GM18951 (cell line): ENCODE results near the gene CPED1.
"Not testable (repeated sequence)": the region's sequence is repeated elsewhere in the genome, so short reads cannot be mapped to it uniquely, and the experiment has no call there.

Experiments
- POLR2A ChIP-seq: IDR thresholded peaks from 4 replicates; pipeline ENCODE4 v1.6.1; 2011; ENCODE audit warnings: mild to moderate bottlenecking; ENCODE audit not compliant: insufficient read length, insufficient read depth; ENCODE audit errors: extremely low read depth
- in situ Hi-C: fragments of 300-500 bp; cut with MboI; formaldehyde crosslinking; loops from one replicate; pipeline ENCODE4 v1.12.0; 2022; ENCODE audit warnings: low sequenced_read_pairs, mixed read lengths, inconsistent platforms; ENCODE audit not compliant: unreplicated experiment

Gene CPED1

GRCh38 chr7:121285066-121285667 is 296.7 kb downstream of the CPED1 start:
- no peak for TF ChIP-seq POLR2A
- in situ Hi-C loops, result no loop called here

- in situ Hi-C loops, result no loop called here
- TF ChIP-seq POLR2A, result no peak
These were observed 297.7 kb downstream of the CPED1 start for GRCh38 chr7:121286186-121286585.

- in situ Hi-C loops, result no loop called here
- no peak for TF ChIP-seq POLR2A
These were observed 298.5 kb downstream of the CPED1 start for GRCh38 chr7:121286742-121287734.

GRCh38 chr7:121288894-121289293 is 300.4 kb downstream of the CPED1 start:
- no peak for TF ChIP-seq POLR2A
- in situ Hi-C loops, result no loop called here

- in situ Hi-C loops, result not testable (repeated sequence)
These were observed 301.4 kb downstream of the CPED1 start for GRCh38 chr7:121289930-121290329.

- in situ Hi-C loops, result no loop called here
These were observed 306.0 kb downstream of the CPED1 start for GRCh38 chr7:121294448-121294992.

GRCh38 chr7:121297843-121298242 is 309.3 kb downstream of the CPED1 start:
- TF ChIP-seq POLR2A, result no peak

More at GRCh38 chr7:121294448-121294992, 306.0 kb downstream of the CPED1 start:
- TF ChIP-seq POLR2A, result no peak

GRCh38 chr7:121298831-121299239 is 310.3 kb downstream of the CPED1 start:
- no peak for TF ChIP-seq POLR2A
- in situ Hi-C loops, result no loop called here

More at GRCh38 chr7:121297843-121298242, 309.3 kb downstream of the CPED1 start:
- in situ Hi-C loops, result no loop called here

- no peak for TF ChIP-seq POLR2A
- in situ Hi-C loops, result no loop called here
These were observed 312.3 kb downstream of the CPED1 start for GRCh38 chr7:121300685-121301420.

- TF ChIP-seq POLR2A, result no peak
- in situ Hi-C loops, result no loop called here
These were observed 313.1 kb downstream of the CPED1 start for GRCh38 chr7:121301446-121302213.

- in situ Hi-C loops, result no loop called here
These were observed 313.8 kb downstream of the CPED1 start for GRCh38 chr7:121302214-121302745.

More at GRCh38 chr7:121302214-121302745, 313.8 kb downstream of the CPED1 start:
- no peak for TF ChIP-seq POLR2A
